Breast epithelium (tissue), 3 donors: ENCODE measurements around the gene TMEM108.

ENCODE experiments used
- CTCF ChIP-seq, 3 donors: fragments of 450-650 bp; IDR thresholded peaks; one replicate each; pipeline ENCODE4 v1.5.1; 2016 to 2017; ENCODE audit warnings: antibody characterized with exemption in 3 of 3, mild to moderate bottlenecking in 3 of 3, moderate library complexity in 3 of 3
- POLR2A ChIP-seq: fragments of 450-650 bp; IDR thresholded peaks from one replicate; pipeline ENCODE4 v1.6.1; 2016; ENCODE audit warnings: antibody characterized with exemption, mild to moderate bottlenecking, moderate library complexity
- POLR2AphosphoS5 ChIP-seq, 3 donors: sonication (generic); formaldehyde crosslinking; IDR thresholded peaks; one replicate each; pipeline ENCODE4 v1.6.1; 2017; ENCODE audit warnings: antibody characterized with exemption in 3 of 3

DNA sequence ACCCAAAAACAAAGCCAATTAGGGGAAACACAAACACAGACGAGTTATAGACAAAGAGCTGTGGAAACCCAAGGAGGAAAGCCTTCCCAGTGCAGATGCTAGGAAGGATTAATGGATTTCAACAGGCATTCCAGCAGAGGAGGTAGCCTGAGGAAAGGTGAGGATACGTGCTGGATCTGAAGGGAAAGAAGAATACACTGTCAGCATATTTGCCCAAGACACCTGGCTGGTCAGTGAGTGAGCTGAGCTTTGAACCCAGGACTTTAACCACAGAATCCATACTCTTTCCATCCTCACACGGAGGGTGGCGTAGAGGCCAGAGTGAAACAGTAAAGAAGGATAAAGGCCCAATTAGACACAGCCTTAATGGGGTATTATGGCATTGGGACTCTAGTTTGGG, 352.5 kb downstream of the TMEM108 start:
- TF ChIP-seq POLR2A: no peak
- no peak for TF ChIP-seq CTCF (IDR thresholded peaks at IDR 0.05)
- no peak for TF ChIP-seq POLR2AphosphoS5 (IDR thresholded peaks at IDR 0.05)
